HEK293 (cell line): ENCODE measurements around the gene ZNF614.
"Not testable (repeated sequence)": the region's sequence is repeated elsewhere in the genome, so short reads cannot be mapped to it uniquely, and the experiment has no call there.

ENCODE experiments used
- CTCF ChIA-PET: fragments of 350-600 bp; formaldehyde crosslinking; extraction: SDS; loops from one replicate; lab custom pipeline; 2021; ENCODE audit warnings: antibody characterized with exemption; lab: Yijun Ruan, JAX
- POLR2A ChIA-PET: fragments of 300-600 bp; formaldehyde crosslinking; extraction: SDS; loops from one replicate; lab custom pipeline; 2020; ENCODE audit warnings: antibody characterized with exemption, inconsistent platforms; lab: Yijun Ruan, JAX
- H3K27ac ChIP-seq: fragments of 200-500 bp; sonication (Bioruptor generic); 2 replicates; pipeline ENCODE4 v1.5.1; 2014; ENCODE audit warnings: low read depth, low read length, control low read depth, inconsistent platforms; ENCODE audit errors: extremely low read depth
- H3K36me3 ChIP-seq, 2 experiments: fragments of 200-500 bp in 1 of 2; sonication (Bioruptor generic) in 1 of 2; 1 replicate in 1 of 2; 2 replicates in 1 of 2; pipeline ENCODE4 v1.5.1; 2014 to 2017; ENCODE audit warnings: inconsistent platforms in 2 of 2, low read length in 2 of 2; ENCODE audit not compliant: control insufficient read depth in 2 of 2, insufficient read depth in 1 of 2
- H3K4me1 ChIP-seq: fragments of 200-500 bp; sonication (Bioruptor generic); 2 replicates; pipeline ENCODE4 v1.5.1; 2014; ENCODE audit warnings: mild to moderate bottlenecking, low read length, inconsistent platforms; ENCODE audit not compliant: control insufficient read depth, insufficient read depth
- H3K4me3 ChIP-seq: 2 replicates; pipeline ENCODE4 v1.5.1; 2011; ENCODE audit warnings: low read depth, mild to moderate bottlenecking, control low read depth, low read length, moderate library complexity
- H3K9me3 ChIP-seq: fragments of 200-500 bp; sonication (Bioruptor generic); 2 replicates; pipeline ENCODE4 v1.5.1; 2014; ENCODE audit warnings: low read depth, low read length, inconsistent platforms; ENCODE audit not compliant: control insufficient read depth, insufficient read depth
- GLI2 ChIP-seq: fragments of 450-650 bp; formaldehyde crosslinking; IDR thresholded peaks from 2 replicates; pipeline ENCODE4; 2017; ENCODE audit warnings: missing biosample characterization, missing genetic modification characterization, low read depth, borderline replicate concordance
- MEIS1 ChIP-seq: sonication (generic); formaldehyde crosslinking; IDR thresholded peaks from 2 replicates; pipeline ENCODE4 v1.8.1; 2022; ENCODE audit warnings: missing genetic modification reagents, mild to moderate bottlenecking, borderline replicate concordance
- SALL2 ChIP-seq: fragments of 450-650 bp; formaldehyde crosslinking; IDR thresholded peaks from 2 replicates; pipeline ENCODE4 v1.5.0; 2017; ENCODE audit warnings: missing biosample characterization, mild to moderate bottlenecking, missing genetic modification characterization, borderline replicate concordance
- SCRT2 ChIP-seq: fragments of 450-650 bp; formaldehyde crosslinking; IDR thresholded peaks from 2 replicates; pipeline ENCODE4 v1.5.1; 2016; ENCODE audit warnings: missing biosample characterization, missing genetic modification characterization
- SP7 ChIP-seq: fragments of 450-650 bp; formaldehyde crosslinking; IDR thresholded peaks from 2 replicates; pipeline ENCODE4 v1.5.1; 2016; ENCODE audit warnings: missing biosample characterization, missing genetic modification characterization
- TRIM28 ChIP-seq: IDR thresholded peaks from 2 replicates; pipeline ENCODE4 v1.6.1; 2011; ENCODE audit warnings: low read length, control low read depth, borderline replicate concordance
- WT1 ChIP-seq: fragments of 450-650 bp; formaldehyde crosslinking; IDR thresholded peaks from 2 replicates; pipeline ENCODE4 v1.5.1; 2016; ENCODE audit warnings: missing biosample characterization, missing genetic modification characterization
- ZFP37 ChIP-seq: fragments of 450-650 bp; formaldehyde crosslinking; IDR thresholded peaks from 2 replicates; pipeline ENCODE4 v1.5.1; 2016; ENCODE audit warnings: missing biosample characterization, missing genetic modification characterization
- ZFP41 ChIP-seq: fragments of 450-650 bp; formaldehyde crosslinking; IDR thresholded peaks from 2 replicates; pipeline ENCODE4 v1.5.1; 2016; ENCODE audit warnings: missing biosample characterization, missing genetic modification characterization, borderline replicate concordance
- ZNF155 ChIP-seq: fragments of 450-650 bp; formaldehyde crosslinking; IDR thresholded peaks from 2 replicates; pipeline ENCODE4 v1.5.1; 2016; ENCODE audit warnings: missing biosample characterization, missing genetic modification characterization
- ZNF174 ChIP-seq: fragments of 450-650 bp; formaldehyde crosslinking; IDR thresholded peaks from 2 replicates; pipeline ENCODE4 v1.5.0; 2017; ENCODE audit warnings: missing biosample characterization, mild to moderate bottlenecking, missing genetic modification characterization
- ZNF274 ChIP-seq, 2 experiments: fragments of 200-500 bp in 1 of 2; fragments of 450-650 bp in 1 of 2; sonication (Bioruptor generic) in 1 of 2; formaldehyde crosslinking in 1 of 2; IDR thresholded peaks; 2 replicates each; pipeline versions ENCODE4 v1.5.1 to v1.6.1; 2014 to 2016; ENCODE audit warnings: borderline replicate concordance in 1 of 2, inconsistent platforms in 1 of 2, low read length in 1 of 2, missing biosample characterization in 1 of 2, missing genetic modification characterization in 1 of 2
- ZNF37A ChIP-seq: fragments of 450-650 bp; IDR thresholded peaks from 2 replicates; pipeline ENCODE4 v1.5.1; 2018; ENCODE audit warnings: missing biosample characterization, missing genetic modification characterization
- ZNF416 ChIP-seq: fragments of 450-650 bp; formaldehyde crosslinking; IDR thresholded peaks from 2 replicates; pipeline ENCODE4 v1.5.1; 2016; ENCODE audit warnings: missing biosample characterization, missing genetic modification characterization
- ZNF426 ChIP-seq: fragments of 450-650 bp; formaldehyde crosslinking; IDR thresholded peaks from 2 replicates; pipeline ENCODE4 v1.5.1; 2017; ENCODE audit warnings: missing biosample characterization, missing genetic modification characterization, mild to moderate bottlenecking, inconsistent platforms, moderate library complexity
- ZNF433 ChIP-seq: fragments of 450-650 bp; formaldehyde crosslinking; IDR thresholded peaks from 2 replicates; pipeline ENCODE4 v1.5.1; 2016; ENCODE audit warnings: missing biosample characterization, missing genetic modification characterization, low read depth
- ZNF529 ChIP-seq: fragments of 450-650 bp; formaldehyde crosslinking; IDR thresholded peaks from 2 replicates; pipeline ENCODE4 v1.5.1; 2017; ENCODE audit warnings: missing genetic modification characterization, missing biosample characterization; ENCODE audit not compliant: insufficient replicate concordance
- ZNF558 ChIP-seq: fragments of 450-650 bp; formaldehyde crosslinking; IDR thresholded peaks from 2 replicates; pipeline ENCODE4 v1.5.1; 2016; ENCODE audit warnings: missing biosample characterization, missing genetic modification characterization
- ZNF596 ChIP-seq: fragments of 450-650 bp; IDR thresholded peaks from 2 replicates; pipeline ENCODE4 v1.5.0; 2018; ENCODE audit warnings: missing biosample characterization, mild to moderate bottlenecking, missing genetic modification characterization, moderate library complexity
- ZNF776 ChIP-seq: fragments of 450-650 bp; formaldehyde crosslinking; IDR thresholded peaks from 2 replicates; pipeline ENCODE4 v1.5.0; 2017; ENCODE audit warnings: missing biosample characterization, missing genetic modification characterization, borderline replicate concordance
- ZNF777 ChIP-seq: fragments of 450-650 bp; formaldehyde crosslinking; IDR thresholded peaks from 2 replicates; pipeline ENCODE4 v1.5.1; 2017; ENCODE audit warnings: missing biosample characterization, missing genetic modification characterization, borderline replicate concordance
- ZNF785 ChIP-seq: fragments of 450-650 bp; formaldehyde crosslinking; IDR thresholded peaks from 2 replicates; pipeline ENCODE4 v1.5.1; 2016; ENCODE audit warnings: missing biosample characterization, missing genetic modification characterization
- TF ChIP-seq, protein P1 (sequence below): fragments of 450-650 bp; formaldehyde crosslinking; optimal IDR thresholded peaks from 2 replicates; pipeline ENCODE3; 2016; ENCODE audit warnings: missing biosample characterization, mild to moderate bottlenecking, missing genetic modification characterization
- TF ChIP-seq, protein P2 (sequence below): fragments of 450-650 bp; formaldehyde crosslinking; IDR thresholded peaks from 2 replicates; pipeline ENCODE4 v1.5.1; 2017; ENCODE audit warnings: missing biosample characterization, missing genetic modification characterization

ZNF614 gene

DNA sequence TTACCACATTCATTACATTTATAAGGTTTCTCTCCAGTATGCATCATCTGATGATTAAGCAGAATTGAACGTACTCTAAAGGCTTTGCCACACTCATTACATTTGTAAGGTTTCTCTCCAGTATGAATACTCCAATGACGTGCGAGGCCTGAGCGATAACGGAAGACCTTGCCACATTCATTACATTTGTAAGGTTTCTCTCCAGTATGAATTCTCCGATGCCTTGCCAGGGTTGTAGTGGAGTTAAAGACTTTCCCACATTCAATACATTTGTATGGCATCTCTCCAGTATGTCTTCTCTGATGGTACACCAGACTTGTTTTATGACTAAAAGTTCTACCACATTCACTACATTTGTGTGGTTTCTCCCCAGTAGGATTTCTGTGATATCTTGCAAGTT is 37.2 kb upstream of the ZNF614 start:
- POLR2A ChIA-PET = no interaction called here
- TF ChIP-seq WT1 (tag by site-specific recombination) (no peak), ZNF274 (IDR thresholded peaks at IDR 0.05; ENCODE audit: low read length) (no peak), ZNF274 (tag by site-specific recombination; IDR thresholded peaks at IDR 0.05; ENCODE audit: borderline replicate concordance) (0 out of 2 replicates have a peak, but pooled peaks have one; percentile 70), ZNF558 (no peak), ZNF785 (tag by site-specific recombination) (no peak)
- TF ChIP-seq, all 188 proteins: peak for 1
- no peak overlapping the region for H3K4me3 ChIP-seq
- peaks cover 4 to 56% of the 10 kb centered on the region in 2 experiments for H3K36me3 ChIP-seq
- CTCF ChIA-PET = no interaction called here
- H3K27ac ChIP-seq = no peak overlapping the region
- no peaks in the 10 kb centered on the region for H3K4me1 ChIP-seq
- peaks cover 8% of the 10 kb centered on the region for H3K9me3 ChIP-seq

DNA sequence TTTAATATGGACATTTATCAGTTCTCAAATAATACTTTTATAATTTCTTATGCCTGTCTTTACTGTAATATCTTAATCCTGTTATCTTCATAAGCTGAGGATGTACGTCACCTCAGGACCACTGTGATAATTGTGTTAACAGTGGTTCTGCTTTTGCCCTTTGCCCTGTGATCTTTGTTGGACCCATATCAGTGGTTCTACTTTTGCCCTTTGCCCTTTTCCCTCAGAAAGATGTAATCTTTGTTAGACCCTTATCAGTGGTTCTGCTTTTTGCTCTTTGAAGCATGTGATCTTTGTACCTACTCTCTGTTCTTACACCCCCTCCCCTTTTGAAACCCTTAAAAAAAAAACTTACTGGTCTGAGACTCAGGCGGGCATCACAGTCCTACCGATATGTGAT is 28.3 kb upstream of the ZNF614 start:
- POLR2A ChIA-PET, H3K4me1 ChIP-seq, CTCF ChIA-PET, H3K4me3 ChIP-seq, H3K9me3 ChIP-seq, H3K27ac ChIP-seq, H3K36me3 ChIP-seq: not testable (repeated sequence)

DNA sequence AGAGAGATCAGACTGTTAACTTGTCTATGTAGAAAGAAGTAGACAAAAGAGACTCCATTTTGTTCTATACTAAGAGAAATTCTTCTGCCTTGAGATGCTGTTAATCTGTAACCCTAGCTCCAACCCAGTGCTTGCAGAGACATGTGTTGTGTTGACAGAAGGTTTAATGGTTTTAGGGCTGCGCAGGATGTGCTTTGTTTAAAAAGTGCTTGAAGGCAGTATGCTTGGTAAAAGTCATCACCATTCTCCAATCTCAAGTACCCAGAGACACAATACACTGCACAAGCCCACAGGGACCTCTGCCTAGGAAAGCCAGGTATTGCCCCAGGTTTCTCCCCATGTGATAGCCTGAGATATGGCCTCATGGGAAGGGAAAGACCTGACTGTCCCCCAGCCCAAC is 23.6 kb upstream of the ZNF614 start:
- H3K36me3 ChIP-seq, H3K4me1 ChIP-seq, H3K9me3 ChIP-seq, POLR2A ChIA-PET, CTCF ChIA-PET, H3K4me3 ChIP-seq, H3K27ac ChIP-seq: not testable (repeated sequence)

DNA sequence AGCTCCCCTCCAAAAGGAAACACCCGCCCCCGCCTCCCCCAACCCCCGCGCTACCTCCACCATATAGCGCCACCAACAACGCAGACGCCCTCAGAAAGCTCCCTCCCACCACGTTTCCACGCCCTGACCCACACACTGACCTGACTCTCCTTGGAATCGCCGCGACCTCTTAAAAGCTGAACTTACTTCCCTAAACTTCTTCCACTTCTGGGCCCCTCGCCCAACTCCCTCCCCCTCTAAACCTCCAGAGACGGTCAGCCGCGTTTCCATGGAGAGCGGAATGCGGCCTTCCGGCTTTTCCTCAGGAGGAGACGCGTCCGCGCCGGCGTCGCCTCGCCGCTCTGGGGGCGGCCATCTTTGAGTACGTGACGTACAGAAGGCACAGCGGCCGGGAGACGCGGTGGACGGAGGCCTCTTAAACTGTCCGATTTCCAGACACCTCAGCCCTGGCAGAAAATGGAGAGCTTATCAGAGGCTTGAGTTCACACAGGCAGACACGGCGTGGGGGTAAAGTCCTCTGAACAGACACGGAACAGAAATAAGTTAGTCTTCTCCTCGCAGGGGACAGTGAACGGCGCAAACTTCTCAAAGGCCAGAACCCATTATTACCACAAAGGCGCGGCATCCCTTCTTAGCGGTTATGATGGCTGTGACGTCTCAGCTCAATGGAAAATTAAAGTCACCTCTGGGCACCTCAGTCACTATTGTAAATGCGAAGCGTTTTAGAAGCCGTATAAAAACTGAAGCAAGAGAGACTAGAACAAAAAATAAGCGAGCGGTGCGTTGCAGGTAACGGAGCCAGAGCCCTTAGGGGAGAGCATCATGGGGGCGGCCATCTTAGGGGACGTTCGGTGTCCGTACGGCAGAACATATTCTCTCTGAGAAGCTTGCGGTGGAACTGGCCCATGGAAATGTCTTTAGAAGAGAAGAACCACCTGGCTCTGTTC is 20.6 kb upstream of the ZNF614 start, which contains the start of gene ZNF432:
Gene ZNF432, minus strand, starts transcription at position 284 of the 947 bp plus-strand sequence. CDS start 1,970 bp downstream, outside the sequence.
- Histone ChIP-seq H3K4me1 (no peaks in the 10 kb centered on the region), H3K27ac (peak within 1 kb of the TSS; percentile 64), H3K9me3 (no peaks in the 10 kb centered on the region; the same call in 1 of the 2 replicates), H3K36me3 (peaks cover 21 to 27% of the 10 kb centered on the region in 2 experiments), H3K4me3 (peak within 1 kb of the TSS; percentile 85)
- ChIA-PET POLR2A (interaction anchor here (1.3 to 1.9 kb wide), 3 partner anchors 21 to 141 kb away, joined by 5 to 8 read pairs (median 7); partner anchors contain the start of genes PPP2R1A, ZNF614 and ZNF615), CTCF (interaction anchor here (0.7 to 1.5 kb wide), 2 partner anchors 13 to 42 kb away, joined by 3 read pairs; no protein-coding TSS in a partner anchor)
- TF ChIP-seq, protein P1, sequence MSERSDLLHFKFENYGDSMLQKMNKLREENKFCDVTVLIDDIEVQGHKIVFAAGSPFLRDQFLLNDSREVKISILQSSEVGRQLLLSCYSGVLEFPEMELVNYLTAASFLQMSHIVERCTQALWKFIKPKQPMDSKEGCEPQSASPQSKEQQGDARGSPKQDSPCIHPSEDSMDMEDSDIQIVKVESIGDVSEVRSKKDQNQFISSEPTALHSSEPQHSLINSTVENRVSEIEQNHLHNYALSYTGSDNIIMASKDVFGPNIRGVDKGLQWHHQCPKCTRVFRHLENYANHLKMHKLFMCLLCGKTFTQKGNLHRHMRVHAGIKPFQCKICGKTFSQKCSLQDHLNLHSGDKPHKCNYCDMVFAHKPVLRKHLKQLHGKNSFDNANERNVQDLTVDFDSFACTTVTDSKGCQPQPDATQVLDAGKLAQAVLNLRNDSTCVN (tag by site-specific recombination) = peak; percentile 62
- TF ChIP-seq ZNF174 = no peak
- TF ChIP-seq ZNF777 (tag by site-specific recombination) = no peak
- TF ChIP-seq ZNF155 = no peak
- no peak for TF ChIP-seq ZNF37A
- no peak for TF ChIP-seq GLI2 (tag by site-specific recombination)
- TF ChIP-seq ZNF426 = no peak
- TF ChIP-seq ZNF596 (tag by site-specific recombination) = no peak
- TF ChIP-seq ZFP41 (tag by site-specific recombination) = no peak
- TF ChIP-seq ZNF433 (tag by site-specific recombination) = no peak
- TF ChIP-seq SP7 (tag by site-specific recombination) = peak; percentile 53; the same call in 1 of the 2 replicates
- TF ChIP-seq ZNF776 = no peak
- TF ChIP-seq ZFP37 (tag by site-specific recombination) = no peak
- no peak for TF ChIP-seq ZNF529 (tag by site-specific recombination)
- TF ChIP-seq SALL2 = no peak
- no peak for TF ChIP-seq SCRT2 (tag by site-specific recombination)
- TF ChIP-seq, protein P2, sequence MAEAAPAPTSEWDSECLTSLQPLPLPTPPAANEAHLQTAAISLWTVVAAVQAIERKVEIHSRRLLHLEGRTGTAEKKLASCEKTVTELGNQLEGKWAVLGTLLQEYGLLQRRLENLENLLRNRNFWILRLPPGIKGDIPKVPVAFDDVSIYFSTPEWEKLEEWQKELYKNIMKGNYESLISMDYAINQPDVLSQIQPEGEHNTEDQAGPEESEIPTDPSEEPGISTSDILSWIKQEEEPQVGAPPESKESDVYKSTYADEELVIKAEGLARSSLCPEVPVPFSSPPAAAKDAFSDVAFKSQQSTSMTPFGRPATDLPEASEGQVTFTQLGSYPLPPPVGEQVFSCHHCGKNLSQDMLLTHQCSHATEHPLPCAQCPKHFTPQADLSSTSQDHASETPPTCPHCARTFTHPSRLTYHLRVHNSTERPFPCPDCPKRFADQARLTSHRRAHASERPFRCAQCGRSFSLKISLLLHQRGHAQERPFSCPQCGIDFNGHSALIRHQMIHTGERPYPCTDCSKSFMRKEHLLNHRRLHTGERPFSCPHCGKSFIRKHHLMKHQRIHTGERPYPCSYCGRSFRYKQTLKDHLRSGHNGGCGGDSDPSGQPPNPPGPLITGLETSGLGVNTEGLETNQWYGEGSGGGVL (tag by site-specific recombination) = peak; percentile 72
- TF ChIP-seq TRIM28 = 0 out of 2 replicates have a peak, but pooled peaks have one; percentile 45
- no peak for TF ChIP-seq MEIS1 (CRISPR knock-in tag)
- TF ChIP-seq ZNF416 (tag by site-specific recombination) = no peak
